Coronary artery (tissue), 2 donors: ENCODE results near the gene CCL19.
A peak's percentile ranks its signal among the peaks of the same experiment; 100 is the strongest.

Source experiments
- DNase-seq: peaks from one replicate; pipeline ENCODE4 v3.0.0-alpha.2; 2017; ENCODE audit warnings: low spot score
- H3K27ac ChIP-seq, 2 donors: fragments of 200-600 bp; sonication (generic); one replicate each; pipeline ENCODE4 v1.5.1; 2016 to 2019
- H3K4me3 ChIP-seq: fragments of 200-600 bp; sonication (generic); 2 replicates; pipeline ENCODE4 v1.5.1; 2016; ENCODE audit warnings: mild to moderate bottlenecking, moderate library complexity
- TF ChIP-seq, protein P1 (sequence below): fragments of 200-600 bp; sonication (generic); IDR thresholded peaks from one replicate; pipeline ENCODE4 v1.5.1; 2019; ENCODE audit warnings: antibody characterized with exemption

CCL19 gene

DNA sequence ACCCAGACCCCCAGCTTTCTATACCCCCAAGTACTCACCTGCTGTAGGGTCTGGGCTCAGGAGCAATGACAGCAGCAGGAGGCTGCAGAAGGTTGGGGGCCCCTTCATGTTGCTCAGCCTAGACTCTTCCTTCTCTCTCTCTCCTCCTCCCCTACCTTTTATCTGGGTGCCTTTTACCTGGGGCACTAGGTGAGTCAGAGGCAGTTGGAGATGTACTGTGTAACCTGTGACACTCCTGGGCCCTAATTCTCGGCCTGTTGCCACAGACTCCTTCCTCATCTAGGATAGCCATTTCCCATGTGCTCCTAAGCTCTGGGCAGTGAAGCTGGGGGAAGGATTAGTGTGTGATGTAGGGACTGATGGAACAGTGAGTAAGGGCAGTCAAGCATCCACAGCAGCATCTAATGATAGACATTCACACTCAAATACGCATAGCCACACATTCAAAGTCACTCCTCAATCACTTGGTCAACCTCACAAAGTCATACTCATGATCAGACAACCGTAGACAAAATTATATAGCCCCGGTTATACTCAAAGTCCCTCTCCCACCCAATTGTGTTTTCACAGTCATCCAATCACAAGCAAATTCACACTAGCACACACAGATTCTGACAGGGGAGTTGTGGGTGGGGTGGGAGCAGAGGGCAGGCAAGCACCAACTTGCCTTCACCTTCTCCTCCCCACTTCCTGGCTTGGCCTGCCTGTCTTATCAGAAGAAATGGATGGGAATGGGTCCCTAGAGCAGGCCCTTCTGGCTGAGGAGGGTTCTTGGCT lies 28.4 kb downstream of the CCL19 start, which contains the start of gene CCL27:
Gene CCL27, minus strand, starts transcription at position 132 of the 777 bp plus-strand sequence. Its CDS starts 24 bp downstream, at position 108.
- TF ChIP-seq, protein P1, sequence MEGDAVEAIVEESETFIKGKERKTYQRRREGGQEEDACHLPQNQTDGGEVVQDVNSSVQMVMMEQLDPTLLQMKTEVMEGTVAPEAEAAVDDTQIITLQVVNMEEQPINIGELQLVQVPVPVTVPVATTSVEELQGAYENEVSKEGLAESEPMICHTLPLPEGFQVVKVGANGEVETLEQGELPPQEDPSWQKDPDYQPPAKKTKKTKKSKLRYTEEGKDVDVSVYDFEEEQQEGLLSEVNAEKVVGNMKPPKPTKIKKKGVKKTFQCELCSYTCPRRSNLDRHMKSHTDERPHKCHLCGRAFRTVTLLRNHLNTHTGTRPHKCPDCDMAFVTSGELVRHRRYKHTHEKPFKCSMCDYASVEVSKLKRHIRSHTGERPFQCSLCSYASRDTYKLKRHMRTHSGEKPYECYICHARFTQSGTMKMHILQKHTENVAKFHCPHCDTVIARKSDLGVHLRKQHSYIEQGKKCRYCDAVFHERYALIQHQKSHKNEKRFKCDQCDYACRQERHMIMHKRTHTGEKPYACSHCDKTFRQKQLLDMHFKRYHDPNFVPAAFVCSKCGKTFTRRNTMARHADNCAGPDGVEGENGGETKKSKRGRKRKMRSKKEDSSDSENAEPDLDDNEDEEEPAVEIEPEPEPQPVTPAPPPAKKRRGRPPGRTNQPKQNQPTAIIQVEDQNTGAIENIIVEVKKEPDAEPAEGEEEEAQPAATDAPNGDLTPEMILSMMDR = no peak
- no peak for DNase-seq
- H3K4me3 ChIP-seq = no peak within 1 kb of the TSS
- peak within 1 kb of the TSS in 1 of 2 donors; percentile 100 for H3K27ac ChIP-seq

DNA sequence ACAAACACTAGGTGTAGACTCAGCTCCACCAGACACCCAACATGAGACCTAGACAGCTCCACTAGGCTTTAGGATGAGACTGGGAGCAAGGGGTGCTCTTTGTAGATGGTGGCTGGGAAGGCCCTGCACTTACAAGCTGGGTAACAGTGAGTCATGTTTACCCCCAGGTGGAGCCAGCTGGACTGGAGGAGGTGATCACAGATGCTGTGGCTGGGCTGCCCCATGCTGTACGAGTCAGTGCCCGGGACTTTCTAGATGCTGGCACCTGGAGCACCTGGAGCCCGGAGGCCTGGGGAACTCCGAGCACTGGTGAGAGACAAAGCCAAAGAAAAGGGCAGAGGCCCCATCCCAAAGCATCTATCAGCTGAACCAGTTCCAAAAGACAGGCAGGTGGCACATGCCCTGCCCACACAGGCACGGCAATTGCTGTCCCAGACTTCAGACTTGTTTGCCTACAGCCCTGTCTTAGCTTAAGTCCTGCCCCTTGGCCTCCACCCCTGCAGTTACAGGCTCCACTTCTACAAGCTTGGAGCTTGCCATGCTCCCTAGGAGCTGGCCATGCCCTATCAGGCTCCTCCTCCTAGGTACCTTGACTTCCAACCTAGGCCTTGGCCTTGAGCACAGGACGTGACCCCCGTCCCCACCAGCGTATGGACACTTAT lies 31.4 kb downstream of the CCL19 start:
- TF ChIP-seq, protein P1 = no peak
- DNase-seq = no peak
- Histone ChIP-seq H3K27ac (no peak overlapping the region), H3K4me3 (no peak overlapping the region)

DNA sequence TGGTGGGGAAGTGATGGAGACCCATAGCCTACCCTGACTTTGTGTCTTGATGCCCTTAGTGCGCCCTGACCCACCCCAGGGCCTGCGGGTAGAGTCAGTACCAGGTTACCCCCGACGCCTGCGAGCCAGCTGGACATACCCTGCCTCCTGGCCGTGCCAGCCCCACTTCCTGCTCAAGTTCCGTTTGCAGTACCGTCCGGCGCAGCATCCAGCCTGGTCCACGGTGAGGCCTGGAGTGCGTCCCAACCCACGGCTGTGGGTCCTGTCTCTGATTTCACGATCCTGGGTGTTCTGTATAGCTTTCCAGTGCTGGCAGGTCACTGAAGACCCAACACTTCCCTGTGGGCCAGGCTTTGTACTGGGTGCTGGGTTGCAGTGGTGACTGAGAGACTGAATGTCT lies 32.6 kb downstream of the CCL19 start:
- H3K4me3 ChIP-seq = no peak overlapping the region
- H3K27ac ChIP-seq = no peak overlapping the region
- no peak for DNase-seq
- TF ChIP-seq, protein P1 = no peak

DNA sequence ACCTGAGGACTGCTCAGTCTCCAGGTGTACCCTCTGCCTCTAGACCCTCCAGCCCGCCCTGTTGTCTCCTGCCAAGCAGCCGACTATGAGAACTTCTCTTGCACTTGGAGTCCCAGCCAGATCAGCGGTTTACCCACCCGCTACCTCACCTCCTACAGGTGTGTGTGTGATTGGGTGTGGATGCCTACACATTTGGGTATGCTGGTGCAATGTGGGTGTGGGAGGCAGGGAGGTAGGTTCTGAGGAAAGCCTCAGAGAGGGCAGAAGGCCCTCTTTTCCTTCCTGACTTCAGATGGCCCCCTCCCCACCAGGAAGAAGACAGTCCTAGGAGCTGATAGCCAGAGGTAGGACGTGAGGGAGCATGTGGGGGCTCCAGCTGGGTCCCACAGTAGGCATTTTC lies 34.1 kb downstream of the CCL19 start:
- TF ChIP-seq, protein P1 = no peak
- no peak overlapping the region for H3K27ac ChIP-seq
- DNase-seq = no peak
- no peak overlapping the region for H3K4me3 ChIP-seq

DNA sequence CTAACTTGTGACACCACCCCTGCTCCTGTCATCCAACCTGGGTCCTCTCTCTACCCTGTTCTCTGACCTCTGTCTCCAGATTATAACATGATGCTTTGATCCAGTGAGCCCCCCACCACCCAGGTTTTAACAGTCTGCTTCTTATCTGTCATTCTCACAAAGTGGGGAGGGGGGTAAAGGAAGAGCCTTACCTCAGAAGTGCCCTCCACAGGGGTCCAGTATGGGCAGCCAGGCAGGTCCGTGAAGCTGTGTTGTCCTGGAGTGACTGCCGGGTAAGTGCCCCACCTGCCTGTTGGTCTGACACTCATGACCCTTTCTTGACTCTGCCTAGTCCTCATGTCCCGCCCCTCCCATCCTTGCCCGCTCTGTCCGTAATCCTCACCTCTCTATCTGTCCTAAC lies 35.7 kb downstream of the CCL19 start:
- Histone ChIP-seq H3K27ac (peak overlapping the region; percentile 87 to 91), H3K4me3 (peak overlapping the region; percentile 56)
- no peak for DNase-seq
- TF ChIP-seq, protein P1 = no peak

DNA sequence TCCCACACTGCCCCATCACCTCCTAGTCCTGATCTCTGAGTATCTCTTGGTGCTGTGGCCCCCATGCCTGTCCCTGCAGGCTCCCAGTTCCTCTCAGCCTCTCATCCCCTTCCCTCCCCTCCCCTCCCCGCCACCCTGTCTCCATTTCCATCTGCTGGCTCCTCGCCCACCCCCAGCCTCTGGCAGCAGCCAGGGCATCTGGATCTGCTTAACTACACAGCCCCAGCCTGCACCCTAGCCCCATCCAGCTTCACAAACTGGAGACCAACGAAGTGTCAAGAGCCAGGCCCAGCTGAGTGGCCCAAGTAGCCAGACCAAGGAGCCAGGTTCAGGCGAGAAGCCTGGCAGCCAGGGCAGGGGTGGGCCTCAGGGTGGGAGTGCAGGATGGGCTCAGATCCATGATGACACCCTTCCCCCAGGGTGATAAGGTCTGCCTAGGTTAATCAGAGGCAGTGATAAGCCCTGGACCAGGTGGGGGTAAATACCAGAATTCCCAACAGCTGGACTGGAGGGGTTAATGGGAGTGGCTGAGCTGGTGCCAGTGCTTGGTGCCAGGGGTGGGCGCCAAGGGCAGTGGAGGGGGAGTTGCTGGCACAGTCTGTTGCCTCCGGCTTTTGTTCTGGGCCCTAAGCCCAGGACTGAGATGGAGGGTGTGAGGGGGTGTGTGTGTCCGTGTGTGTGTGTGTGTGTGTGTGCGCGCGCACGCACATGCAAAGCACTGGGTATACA lies 36.6 kb downstream of the CCL19 start:
- TF ChIP-seq, protein P1 = no peak
- peak overlapping the region; percentile 56 for H3K4me3 ChIP-seq
- H3K27ac ChIP-seq = peak overlapping the region; percentile 87 to 91
- DNase-seq = peak; percentile 86
